NK-92 (cell line): Measurements from ENCODE around the gene WDR7.

Experiments
- DNase-seq: peaks from one replicate; lab custom pipeline; 2025; ENCODE audit not compliant: unreplicated experiment; lab: John Stamatoyannopoulos, UW

The WDR7 gene

GRCh38 chr18:56878711-56879110 is 227.6 kb downstream of the WDR7 start:
- DNase-seq, result no peak

DNA sequence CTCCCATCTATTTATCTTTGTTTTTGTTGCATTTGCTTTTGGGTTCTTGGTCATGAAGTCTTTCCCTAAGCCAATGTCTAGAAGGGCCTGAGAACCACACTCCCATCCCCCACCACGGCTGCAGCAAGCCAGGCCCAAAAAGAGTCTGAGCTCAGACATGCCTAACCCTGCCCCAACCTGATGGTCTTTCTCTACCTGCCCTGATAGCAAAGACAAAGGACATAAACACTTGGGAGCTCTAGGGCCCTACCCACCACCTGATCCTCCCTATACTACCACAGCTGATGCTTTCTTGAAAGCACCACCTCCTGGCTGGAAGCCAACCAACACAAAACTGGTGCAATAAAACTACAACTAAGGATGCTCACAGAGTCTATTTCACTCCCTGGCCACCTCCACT is 233.4 kb downstream of the WDR7 start:
- DNase-seq, result no peak

DNA sequence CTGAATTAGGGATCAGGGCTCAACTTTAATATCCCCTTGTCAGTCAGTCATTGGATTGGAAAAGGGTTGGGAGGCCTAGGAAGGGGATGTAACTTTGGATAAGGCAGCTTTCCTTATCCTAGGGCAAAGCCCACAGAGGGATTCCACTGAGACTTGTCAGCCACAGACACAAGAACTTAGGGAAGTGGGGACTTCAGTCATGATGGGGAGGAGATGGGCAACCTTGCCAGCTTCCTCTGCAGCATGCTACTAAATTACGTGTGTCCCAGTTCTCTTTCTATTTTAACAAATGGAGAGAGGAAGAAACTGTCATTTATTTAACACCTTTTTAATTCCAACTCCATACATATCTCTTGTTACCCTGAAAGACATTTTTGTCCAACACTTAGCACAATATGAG is 237.8 kb downstream of the WDR7 start:
- no peak for DNase-seq

- DNase-seq, result no peak
Observed at GRCh38 chr18:56889621-56890020, 238.5 kb downstream of the WDR7 start.

GRCh38 chr18:56890632-56891031 is 239.5 kb downstream of the WDR7 start:
- DNase-seq, result no peak

DNA sequence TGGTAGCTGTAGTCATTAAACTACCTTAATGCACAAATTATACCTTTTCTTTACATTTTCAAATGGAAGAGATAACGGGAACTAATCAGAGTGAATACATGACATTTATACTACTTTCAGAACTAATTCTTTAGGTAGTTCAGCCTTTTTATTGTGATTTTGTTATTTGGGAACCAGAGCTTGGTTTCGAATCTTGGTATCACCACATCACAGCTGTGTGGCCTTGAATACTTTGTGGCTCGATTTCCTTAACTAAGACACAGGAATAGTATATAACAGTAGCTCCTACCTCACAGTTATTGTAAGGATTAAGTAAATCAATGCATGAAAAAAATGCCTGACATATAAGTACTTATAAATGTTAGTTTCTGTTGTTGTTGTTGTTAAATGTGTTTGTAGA is 240.0 kb downstream of the WDR7 start:
- no peak for DNase-seq

DNA sequence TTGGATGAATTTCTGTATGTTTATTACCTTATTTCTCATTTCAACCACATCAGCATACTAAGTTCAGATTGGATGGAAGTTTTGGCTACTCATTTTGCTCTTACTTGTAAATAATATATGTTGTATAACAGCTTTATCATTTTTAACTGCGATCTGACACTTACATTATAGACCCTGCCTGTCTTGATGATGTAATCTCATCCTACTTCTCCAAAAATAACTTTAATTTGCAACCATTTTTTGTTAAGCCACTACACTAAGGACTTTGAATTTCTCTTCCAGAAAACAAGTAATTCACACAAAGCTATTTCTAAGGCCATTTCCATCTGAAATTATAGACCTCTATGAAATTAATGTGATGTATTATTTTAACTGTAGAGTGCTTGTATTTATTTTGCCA is 240.7 kb downstream of the WDR7 start:
- DNase-seq, result no peak

DNA sequence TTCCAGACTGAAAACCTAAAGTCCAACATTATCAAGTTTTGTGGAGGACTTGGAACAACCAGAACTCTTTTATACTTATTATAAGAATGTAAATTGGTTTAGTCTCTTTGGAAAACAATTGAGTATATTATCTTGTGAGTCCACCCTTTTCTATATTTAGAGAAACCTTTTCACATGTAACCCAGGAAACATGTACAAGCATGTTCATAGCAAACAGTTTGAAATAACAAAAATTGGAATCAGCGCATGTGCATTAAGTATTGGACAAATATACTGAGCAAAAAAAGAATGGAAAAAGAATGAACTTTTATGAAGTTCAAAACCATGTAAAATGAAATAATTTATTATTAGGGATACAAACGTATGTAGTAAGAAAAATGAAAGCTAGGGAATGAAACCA is 246.0 kb downstream of the WDR7 start:
- no peak for DNase-seq

GRCh38 chr18:56899660-56900059 is 248.5 kb downstream of the WDR7 start:
- DNase-seq, result no peak

DNA sequence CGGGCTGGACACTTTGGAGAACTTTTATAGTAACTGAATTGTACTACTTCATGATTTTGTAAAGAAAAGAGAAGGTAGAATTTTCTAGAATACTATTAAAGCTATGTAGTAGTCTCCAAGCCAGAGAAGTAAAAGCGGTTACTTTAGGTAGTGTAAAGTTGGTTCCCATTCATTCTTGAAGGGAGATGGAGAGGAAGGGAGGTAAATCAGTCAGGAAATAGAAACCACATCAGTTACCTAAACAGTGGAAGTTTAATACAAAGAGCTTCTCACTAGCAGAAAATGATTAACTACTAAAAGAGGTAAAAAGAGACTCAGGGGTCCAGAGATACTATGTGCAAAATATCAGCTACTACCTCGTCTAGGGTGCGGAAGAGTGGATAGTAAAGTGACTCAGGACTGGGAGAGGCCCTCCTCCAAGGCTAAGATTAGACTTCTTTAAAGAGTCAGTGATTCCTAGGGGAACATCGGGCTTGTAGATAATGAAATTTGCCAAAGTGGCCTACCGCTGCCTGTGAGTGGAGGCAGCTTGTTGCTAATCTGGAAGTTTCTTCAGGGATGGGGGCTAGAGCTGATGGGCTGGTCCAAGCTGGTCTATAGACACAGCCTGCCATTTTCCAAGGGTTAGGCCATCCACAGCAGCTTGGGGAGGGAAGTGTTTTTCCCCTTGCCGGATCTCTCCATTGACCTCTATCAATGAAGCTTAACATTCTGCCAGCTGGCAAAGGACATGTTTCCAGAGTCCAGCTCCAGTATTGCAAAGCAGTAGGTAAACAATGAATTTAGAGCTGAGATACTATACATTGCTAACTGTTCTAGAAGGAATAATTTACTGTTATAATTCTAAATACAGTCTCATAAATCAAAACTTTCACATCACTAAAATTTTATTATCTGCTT is 249.3 kb downstream of the WDR7 start:
- no peak for DNase-seq

DNA sequence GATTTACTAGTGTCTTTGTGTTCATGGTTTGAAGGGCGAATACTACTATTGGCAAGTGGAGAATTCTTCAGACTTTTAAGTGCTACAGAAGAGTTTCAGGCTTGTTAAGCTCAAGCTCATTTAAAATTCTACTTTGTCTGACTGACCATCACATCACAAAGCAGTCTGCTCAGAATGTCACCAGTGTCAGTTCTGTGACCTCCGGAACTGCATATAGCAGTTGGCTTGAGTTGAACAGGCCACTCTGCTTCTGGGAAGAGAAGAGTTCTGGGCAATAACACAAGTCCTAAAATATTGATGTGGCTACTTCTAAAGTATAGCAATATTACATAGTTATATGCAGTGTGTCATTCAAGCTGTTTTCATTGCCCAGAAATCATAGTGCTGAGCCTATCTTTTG is 250.8 kb downstream of the WDR7 start:
- DNase-seq, result no peak

DNA sequence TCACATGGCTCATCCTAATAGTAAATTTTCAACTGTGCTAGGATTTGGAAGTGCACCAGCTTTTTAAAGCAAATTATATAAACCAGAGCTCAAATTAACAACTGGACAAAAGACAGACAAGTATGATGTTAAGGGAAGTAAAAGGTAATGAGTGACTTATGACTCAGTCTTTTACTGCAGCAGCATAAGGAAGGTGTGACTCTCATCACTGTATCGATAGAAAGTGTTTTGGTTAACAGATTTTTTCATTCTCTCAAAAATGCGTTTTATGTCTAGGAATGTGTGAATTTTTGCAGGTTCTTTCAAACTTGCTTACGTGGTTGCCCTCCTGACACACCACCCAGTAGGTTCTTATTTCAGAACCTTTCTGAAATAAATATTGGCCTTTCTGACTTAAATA is 251.5 kb downstream of the WDR7 start:
- no peak for DNase-seq

DNA sequence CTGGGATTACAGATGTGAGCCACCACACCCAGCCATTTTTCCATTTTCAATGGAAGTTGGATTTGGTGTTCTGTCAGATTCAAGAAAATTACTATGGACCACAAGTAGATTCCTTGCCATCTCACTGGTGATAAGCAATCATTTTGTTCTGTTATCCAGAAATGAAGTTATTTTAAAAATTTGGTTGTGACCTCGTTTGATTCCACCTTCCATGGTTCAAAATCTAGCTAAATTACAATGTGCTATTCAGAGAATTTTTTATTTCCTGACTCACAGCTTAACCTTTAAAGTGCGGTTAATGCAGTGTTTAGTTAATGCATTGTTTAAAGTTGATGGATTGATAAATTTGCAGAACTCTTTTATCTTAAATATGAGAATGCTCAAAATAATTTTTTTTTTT is 252.5 kb downstream of the WDR7 start:
- DNase-seq, result no peak

DNA sequence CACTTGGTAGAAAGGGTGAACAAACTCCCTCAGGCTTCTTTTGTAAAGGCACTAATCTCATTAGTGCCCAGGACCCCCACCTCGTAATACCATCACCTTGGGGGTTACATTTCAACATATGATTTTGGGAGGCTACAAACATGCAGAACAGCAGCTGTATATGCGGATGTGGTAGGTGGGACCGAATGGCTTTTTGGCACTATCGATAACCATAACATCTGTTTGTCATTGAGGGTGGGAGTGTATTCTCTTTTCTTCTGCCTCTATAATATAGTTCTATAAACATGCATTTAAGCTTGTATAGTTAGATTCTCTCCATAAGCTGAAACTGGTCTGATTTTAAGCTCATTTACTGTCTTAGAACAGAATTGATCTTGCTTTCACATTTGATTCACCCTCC is 256.6 kb downstream of the WDR7 start:
- no peak for DNase-seq

GRCh38 chr18:56910237-56910636 is 259.1 kb downstream of the WDR7 start:
- no peak for DNase-seq

GRCh38 chr18:56910967-56911366 is 259.8 kb downstream of the WDR7 start:
- DNase-seq, result no peak

- no peak for DNase-seq
Observed at GRCh38 chr18:56913941-56914340, 262.8 kb downstream of the WDR7 start.

- no peak for DNase-seq
Observed at GRCh38 chr18:56919190-56919589, 268.0 kb downstream of the WDR7 start.

GRCh38 chr18:56921896-56922480 is 270.8 kb downstream of the WDR7 start:
- DNase-seq, result no peak

- no peak for DNase-seq
Observed at GRCh38 chr18:56926734-56927133, 275.6 kb downstream of the WDR7 start.

DNA sequence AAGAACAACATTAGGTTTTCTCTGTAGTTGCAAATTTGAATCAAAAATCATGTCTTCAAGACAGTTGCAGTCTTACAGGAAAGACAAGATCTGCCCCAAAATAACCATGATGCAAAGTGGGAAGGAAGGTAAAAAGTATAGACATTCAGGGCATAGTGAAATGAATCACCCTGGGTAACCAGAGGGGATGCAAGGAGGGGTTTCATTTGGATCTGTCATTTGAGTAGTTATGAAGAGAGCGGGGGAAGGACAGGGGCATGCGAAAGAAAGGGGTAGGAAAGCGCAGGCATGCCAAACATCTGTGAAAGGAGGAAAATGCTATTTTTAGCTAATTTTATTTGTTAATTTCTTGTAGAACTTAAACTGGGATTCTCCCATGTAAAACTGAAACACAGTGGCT is 276.6 kb downstream of the WDR7 start:
- DNase-seq, result no peak

DNA sequence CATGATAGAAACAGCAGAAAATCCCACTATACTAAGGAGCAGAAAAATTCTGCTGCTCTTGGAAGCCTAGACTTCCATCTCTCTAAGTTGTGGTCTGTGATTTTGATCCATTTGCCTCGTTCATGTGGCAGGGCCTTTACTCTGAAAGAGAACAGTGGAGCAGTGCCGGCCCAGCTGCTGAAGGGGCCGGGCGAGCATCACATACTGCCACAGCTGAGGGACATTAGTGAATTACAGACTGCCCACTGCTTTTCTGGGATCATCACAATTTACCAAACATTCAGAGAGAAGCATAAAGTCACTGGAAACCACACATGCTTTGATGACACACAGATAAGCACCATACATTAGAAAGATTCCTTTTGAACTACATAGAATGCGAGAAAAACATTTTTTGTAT is 278.7 kb downstream of the WDR7 start:
- no peak for DNase-seq

GRCh38 chr18:56933472-56933871 is 282.3 kb downstream of the WDR7 start:
- DNase-seq, result no peak
